ENCODE data around the gene POLR1D.

The POLR1D gene

DNA sequence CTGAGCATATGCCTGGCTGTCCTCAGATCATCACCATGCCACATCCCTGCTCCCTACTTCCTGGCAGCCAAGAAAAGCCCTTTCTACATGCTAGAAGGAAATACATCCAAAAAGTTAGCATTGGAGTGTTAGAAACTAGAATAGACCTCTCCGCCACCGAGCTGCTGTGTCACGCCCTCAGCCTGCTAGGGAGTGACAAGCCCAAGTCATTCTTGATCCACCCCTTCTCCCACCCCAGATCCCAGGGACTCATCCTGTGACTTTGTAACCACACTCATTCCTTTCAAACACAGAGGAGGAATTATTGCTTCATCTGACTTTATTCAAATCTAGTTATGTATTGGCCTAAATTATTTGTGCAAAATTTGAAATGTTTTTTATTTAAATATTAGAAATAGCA lies 45.3 kb downstream of the POLR1D start:
- Histone ChIP-seq H3K9ac (ENCODE audit: low read length) (no peak overlapping the region), H3K27me3 (ENCODE audit: control insufficient read depth, insufficient read depth, low read length) (no peaks in the 10 kb centered on the region), H3K9me3 (ENCODE audit: control insufficient read depth, low read length) (no peaks in the 10 kb centered on the region), H3K36me3 (ENCODE audit: control insufficient read depth, insufficient read depth, low read length) (no peaks in the 10 kb centered on the region), H3K4me3 (ENCODE audit: low read length) (no peak overlapping the region), H3K4me1 (ENCODE audit: control insufficient read depth, insufficient read depth, low read length) (no peaks in the 10 kb centered on the region)

DNA sequence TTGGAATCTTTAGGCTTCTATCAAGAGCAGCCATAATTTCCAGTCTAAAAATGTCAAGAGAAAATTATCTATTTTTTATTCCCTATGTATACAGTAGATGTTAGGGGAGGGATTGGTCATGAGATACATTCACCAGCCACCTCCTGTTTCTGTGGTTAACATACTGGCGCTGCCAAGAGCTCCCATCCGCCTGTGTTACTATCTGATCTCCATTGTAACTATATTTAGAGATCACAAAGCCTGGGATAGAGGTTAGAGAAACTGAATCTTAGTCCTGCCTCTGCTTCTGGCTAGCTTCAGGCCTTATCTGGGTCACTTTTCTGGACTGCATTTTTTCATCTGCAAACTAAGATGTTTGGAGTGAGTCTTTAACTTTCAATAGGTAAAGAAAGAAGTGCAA lies 46.3 kb downstream of the POLR1D start:
- no peak overlapping the region for H3K9ac ChIP-seq (ENCODE audit: low read length)
- no peaks in the 10 kb centered on the region for H3K9me3 ChIP-seq (ENCODE audit: control insufficient read depth, low read length)
- H3K4me1 ChIP-seq (ENCODE audit: control insufficient read depth, insufficient read depth, low read length): no peaks in the 10 kb centered on the region
- H3K36me3 ChIP-seq (ENCODE audit: control insufficient read depth, insufficient read depth, low read length): no peaks in the 10 kb centered on the region
- H3K4me3 ChIP-seq (ENCODE audit: low read length): no peak overlapping the region
- H3K27me3 ChIP-seq (ENCODE audit: control insufficient read depth, insufficient read depth, low read length): no peaks in the 10 kb centered on the region

GRCh38 chr13:27670861-27671260 lies 49.2 kb downstream of the POLR1D start:
- Histone ChIP-seq H3K4me1 (ENCODE audit: control insufficient read depth, insufficient read depth, low read length) (no peaks in the 10 kb centered on the region), H3K4me3 (ENCODE audit: low read length) (no peak overlapping the region), H3K36me3 (ENCODE audit: control insufficient read depth, insufficient read depth, low read length) (no peaks in the 10 kb centered on the region), H3K27me3 (ENCODE audit: control insufficient read depth, insufficient read depth, low read length) (no peaks in the 10 kb centered on the region), H3K9ac (ENCODE audit: low read length) (no peak overlapping the region), H3K9me3 (ENCODE audit: control insufficient read depth, low read length) (no peaks in the 10 kb centered on the region)

DNA sequence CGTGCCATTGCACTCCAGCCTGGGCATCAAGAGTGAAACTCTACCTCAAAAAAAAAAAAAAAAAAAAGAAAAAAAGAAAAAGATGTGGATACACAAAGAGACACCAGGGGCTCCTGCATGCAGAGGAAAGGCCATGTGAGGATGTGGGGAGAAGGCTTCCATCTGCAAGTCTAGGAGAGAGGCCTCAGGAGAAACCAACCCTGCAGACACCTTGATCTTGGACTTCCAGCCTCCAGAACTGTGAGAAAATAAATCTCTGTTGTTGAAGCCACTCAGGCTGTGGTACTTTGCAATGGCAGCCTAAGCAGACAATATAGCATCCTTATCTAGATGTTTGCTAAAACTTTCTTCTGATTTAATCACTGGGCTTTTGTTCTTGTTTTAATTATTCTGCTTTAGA lies 50.3 kb downstream of the POLR1D start:
- H3K36me3 ChIP-seq (ENCODE audit: control insufficient read depth, insufficient read depth, low read length): no peaks in the 10 kb centered on the region
- no peaks in the 10 kb centered on the region for H3K9me3 ChIP-seq (ENCODE audit: control insufficient read depth, low read length)
- no peaks in the 10 kb centered on the region for H3K27me3 ChIP-seq (ENCODE audit: control insufficient read depth, insufficient read depth, low read length)
- H3K4me3 ChIP-seq (ENCODE audit: low read length): no peak overlapping the region
- no peak overlapping the region for H3K9ac ChIP-seq (ENCODE audit: low read length)
- H3K4me1 ChIP-seq (ENCODE audit: control insufficient read depth, insufficient read depth, low read length): no peaks in the 10 kb centered on the region
